Measurements from ENCODE around the gene HOXD4.

HOXD4 gene

GRCh38 chr2:176200971-176201370 lies 49.6 kb downstream of the HOXD4 start:
- DNase-seq: no peak

GRCh38 chr2:176202491-176202890 lies 51.1 kb downstream of the HOXD4 start:
- DNase-seq: no peak

Data from NCI-H510A (cell line).